Fibroblast of skin of right quadriceps (primary cell): Measurements from ENCODE around the gene RAD51B.
"Not testable (repeated sequence)": the region's sequence is repeated elsewhere in the genome, so short reads cannot be mapped to it uniquely, and the experiment has no call there.

Experiments
- DNase-seq: peaks from one replicate; pipeline ENCODE4 v3.0.0-alpha.2; 2013

Gene RAD51B

DNA sequence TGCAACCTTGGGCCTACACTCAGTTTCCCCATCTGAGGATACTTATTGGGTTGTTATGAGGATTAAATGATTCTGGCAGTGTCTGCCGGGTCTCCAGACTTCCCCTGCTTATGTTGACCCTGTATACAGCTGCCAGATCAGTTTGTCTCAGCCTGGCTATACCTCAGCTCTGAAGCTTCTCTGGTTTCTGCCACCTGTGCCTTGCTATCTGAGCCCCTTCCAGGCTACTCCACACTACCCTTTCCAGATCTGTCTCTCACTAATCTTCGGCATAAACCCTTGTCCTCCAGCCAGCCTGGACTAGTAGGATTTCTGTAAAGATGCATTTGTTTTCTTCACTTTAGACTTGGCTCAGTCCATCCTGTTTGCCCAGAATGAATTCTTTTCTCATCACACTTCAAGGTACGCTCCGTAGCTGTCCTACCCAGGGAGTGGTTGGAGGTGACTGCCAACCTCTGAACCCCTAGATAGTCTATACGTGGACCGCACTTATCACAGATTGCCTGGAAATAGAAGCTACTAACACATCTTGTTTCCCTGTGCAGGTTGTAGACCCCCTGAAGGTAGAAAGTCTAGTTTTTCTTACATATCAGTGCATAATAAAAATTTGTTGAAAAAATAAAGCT, 422.4 kb downstream of the RAD51B start:
- no peak for DNase-seq

DNA sequence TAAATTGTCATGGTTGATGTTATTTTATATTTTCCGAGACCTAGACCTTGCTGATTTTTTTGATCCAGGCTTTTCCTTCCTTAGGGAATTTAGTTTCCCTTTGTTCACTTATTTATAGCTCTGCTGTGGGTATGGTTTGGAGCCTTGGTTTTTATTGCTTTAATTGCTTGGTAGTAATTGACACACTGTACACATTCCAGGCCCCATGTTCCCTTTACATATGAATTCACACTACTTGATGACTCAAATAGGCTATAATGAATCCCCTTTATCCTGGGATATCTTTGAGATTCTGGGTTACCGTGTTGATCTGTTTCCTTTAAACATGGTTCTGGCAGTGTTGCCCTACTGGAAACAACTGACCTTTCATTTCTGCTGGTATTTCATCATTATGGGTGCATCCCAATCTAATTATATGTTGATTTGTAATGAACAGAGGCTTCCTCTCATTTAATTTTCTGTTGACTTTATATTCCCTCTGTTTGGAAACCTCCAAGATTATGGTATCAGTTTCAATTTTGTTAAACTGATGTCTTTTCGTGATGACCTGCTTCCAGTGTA, 424.0 kb downstream of the RAD51B start:
- DNase-seq, result peak; percentile 38

GRCh38 chr14:68244262-68244980, 424.8 kb downstream of the RAD51B start:
- no peak for DNase-seq

GRCh38 chr14:68245146-68246073, 425.8 kb downstream of the RAD51B start:
- peak; percentile 73 for DNase-seq

DNA sequence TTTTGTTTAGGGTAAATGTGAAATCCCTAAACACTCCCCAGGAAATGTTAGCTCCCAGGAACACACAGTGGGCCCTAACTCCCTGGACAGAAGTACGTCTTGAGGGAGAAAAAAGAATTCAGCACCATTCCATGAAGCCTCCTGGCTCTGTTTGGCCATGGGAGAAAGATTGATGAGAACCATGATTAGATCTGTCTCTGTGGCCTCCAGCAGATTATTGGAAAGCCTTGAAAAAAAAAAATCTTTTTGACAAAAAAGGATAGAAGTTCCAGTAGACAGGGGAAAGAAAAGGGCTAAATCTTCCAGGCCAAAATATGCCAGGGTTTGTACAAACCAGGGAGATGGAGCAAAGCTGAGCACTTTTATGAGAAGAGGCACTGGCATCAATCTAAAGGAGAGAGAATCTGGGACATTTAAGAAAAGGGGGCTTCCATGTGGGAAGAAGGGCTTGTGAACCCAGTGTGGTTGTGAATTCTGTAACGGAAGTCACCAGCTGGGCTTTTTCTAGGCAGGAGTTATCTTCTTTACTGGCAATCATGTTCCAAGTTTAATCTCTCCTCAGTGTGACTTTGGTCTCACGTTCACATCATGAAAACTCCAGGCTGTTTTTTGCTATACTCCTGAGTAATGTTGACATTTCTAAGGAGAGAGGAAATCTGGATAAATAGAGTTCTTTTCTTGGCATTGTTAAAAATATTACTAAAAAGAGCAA, 426.7 kb downstream of the RAD51B start:
- no peak for DNase-seq

DNA sequence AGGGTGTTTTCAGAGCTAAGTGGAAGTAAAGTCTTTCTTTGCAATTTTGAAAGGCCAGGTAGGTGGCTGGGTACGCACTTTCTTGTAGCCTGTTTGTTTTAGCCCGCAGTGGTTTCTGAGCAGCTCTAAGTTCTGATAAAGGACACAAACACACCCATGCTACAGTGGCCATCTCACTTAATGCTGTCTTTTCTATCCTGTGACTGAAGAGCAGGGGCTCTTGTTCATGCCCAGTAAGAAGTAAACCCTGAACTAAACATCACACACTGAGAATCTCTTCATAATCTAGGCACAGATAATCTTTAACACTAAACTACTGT, 427.2 kb downstream of the RAD51B start:
- DNase-seq, result no peak

GRCh38 chr14:68247274-68247673, 427.7 kb downstream of the RAD51B start:
- no peak for DNase-seq

DNA sequence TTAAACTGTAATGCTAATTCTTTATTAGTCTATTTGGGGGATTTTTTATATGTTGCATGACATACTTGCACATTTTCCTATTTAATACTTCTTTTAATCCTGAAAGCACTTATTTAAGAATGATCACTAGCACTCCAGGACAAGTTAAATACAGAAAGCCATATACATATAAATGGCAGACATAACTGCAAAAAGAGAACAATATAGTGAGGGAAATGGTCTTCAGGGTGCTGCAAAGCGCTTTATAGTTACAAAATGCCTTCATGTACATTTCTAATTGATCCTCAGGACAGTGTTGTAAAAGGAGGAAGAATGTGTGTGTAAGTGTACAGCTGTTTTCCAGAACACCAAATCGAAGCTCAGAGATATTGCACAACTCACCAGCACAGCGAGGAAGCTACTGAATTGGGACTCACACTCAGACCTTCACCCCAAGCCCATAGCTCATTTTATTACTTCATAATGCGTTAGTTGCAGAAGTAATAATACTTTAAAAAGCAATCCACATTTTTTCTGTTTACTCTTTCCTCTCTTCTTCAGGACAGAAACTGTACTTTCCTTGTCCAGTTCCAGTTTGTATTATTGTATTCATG, 428.2 kb downstream of the RAD51B start:
- DNase-seq, result peak; percentile 47

DNA sequence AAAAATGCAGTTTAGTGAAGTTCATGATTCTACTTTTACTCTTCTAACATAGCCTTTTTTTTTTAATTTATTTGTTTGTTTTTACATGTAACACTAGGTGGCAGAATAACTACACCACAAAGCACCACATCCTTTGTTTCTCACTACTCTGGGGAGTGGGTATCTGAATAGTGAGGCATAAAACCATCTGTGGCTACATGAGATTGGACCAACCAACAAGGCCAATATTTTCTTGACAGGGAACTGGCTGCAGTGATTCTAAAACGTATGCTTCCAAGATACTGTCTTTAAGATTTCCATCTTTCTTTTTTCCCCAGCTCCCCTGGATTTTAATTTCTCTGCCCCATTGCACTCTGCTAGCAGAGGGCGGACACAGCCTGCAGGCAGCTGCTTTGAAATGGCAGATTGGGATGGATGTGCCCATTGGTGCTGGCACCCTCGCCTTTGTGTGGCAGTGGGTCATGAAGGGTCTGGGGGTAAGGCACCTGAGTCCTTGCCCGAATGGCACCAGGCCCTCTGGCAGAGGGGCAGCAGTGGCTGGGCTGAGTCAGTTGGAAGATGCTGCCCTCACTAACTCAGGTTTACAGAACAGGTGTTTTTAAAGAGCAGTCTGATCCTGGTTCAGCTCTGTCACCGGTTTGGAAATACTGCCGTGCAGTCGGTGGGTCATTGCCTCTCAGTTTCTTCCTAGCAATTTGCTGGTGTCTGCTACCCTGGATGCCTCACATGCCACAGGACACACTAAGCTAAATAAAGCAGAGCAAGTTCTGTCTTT, 429.1 kb downstream of the RAD51B start:
- peak; percentile 80 for DNase-seq

DNA sequence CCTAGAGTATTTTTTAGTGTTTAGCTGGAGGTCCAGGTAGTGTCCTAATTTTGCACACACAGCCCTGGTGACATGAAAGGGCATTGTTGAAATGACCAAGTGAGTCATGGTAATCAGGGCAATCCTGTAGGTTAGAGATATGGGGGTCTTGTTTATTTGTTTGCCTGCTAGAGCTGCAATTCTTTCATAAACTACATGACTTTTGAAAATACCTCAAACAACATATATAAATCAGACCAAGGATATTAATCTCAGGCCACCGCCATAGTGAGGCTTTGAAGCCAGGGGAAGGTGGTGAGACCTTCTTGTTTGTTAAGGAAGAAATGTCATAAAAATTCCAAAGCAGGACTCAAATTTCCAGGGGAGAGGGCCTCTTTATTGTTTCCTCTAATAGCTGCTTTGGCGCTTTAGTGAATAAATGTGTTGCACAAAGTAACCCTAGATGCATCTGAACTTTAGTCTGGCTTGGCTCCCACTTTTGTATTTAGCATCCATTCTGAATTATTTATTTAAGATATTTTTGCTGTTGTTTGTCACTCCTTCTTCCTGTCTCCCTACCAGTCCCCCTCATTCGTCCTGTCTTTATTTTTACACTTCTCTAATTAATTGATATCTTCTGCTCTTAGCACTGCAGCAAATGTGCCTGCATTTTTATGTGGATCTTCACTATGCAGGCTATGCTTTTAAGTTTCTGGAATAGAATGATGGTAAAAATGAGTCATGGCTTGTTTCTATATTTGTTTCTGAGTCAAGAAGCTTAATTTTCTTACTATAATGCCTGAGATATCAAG, 430.3 kb downstream of the RAD51B start:
- DNase-seq, result peak; percentile 80

DNA sequence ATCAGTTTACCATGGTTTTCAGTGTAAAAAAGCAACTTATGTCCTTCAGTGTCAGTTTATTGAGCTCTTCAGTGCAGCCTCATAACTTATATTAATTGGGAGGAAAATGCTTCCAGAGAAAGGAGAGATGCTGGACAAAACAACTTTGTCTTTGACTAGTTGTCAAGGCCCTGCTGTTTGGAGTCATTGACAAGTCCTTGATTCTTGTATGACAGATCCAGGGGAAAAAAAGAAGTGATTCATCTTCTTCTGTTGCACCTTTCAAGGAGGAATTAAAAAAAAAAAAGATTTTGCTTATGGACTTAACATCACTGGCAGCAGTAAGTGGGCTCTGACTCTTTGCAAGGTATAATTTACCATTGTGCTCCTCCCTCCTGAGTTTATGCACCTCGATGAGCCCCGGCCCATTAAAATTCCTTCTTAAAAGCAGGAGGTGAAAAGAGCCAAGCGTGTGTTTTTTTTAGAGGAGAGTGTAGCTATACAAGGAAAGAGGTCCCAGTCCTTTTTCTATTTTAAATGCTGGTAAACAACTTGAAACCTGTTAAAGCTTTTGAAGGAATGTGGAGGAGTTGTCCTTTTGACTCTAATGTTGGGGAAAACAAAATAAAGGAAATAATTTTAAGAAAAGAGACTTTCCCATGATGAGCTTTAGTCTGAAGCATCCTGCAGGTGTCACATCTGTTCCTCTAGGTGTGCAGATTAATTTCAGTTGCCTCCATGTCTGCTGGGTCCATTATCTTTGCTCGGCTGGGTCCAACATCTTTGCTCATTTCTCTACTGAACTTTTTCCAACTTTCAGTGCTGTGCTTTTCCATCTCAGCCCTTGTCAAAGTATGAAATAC, 431.6 kb downstream of the RAD51B start:
- DNase-seq, result no peak

DNA sequence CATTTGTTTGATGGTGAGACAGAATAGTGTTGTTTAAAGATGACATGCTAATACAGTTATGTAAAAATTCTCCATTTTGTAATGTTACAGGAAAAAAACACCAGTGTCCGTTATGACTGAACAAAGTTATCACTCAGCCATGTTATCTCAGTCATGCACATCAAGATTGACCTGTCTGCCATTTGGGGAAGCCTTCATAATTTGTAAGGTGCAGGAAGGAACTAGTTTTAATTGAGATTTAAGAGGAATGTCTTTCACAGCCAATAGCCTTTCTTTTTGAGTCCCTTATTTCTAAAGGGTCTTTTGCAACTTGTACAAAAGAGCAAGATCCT, 432.2 kb downstream of the RAD51B start:
- DNase-seq, result no peak

GRCh38 chr14:68253160-68253780, 433.7 kb downstream of the RAD51B start:
- no peak for DNase-seq

DNA sequence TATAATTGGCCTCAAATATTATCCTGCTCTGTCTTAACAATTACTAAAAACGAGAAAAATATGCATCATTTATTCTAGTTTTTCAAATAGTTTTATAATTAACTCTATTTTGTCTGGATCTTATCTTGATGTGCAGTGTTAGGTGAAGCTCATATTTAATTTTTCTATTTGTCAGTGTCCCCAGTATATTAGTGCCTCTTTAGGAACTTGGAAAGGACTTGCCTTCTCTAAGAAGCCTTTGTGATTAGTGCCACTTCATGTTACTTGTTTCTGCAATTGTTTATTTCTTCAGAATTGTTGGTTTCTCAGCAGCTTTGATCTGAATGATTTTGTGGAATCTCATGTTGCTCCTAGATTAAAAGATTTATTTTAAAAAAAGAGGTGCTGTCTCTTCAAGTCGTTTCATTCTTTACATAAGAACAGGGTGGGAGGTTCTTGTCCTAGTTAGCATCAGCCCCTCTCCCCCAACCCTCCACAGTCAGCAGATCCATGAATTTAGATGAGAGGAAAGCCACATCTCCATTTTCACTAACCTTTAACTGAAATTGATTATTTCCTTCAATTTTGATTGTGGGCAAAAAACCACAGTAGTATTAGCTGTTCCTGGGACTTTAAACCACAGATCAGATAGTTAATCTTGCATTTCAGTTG, 434.4 kb downstream of the RAD51B start:
- DNase-seq, result no peak

DNA sequence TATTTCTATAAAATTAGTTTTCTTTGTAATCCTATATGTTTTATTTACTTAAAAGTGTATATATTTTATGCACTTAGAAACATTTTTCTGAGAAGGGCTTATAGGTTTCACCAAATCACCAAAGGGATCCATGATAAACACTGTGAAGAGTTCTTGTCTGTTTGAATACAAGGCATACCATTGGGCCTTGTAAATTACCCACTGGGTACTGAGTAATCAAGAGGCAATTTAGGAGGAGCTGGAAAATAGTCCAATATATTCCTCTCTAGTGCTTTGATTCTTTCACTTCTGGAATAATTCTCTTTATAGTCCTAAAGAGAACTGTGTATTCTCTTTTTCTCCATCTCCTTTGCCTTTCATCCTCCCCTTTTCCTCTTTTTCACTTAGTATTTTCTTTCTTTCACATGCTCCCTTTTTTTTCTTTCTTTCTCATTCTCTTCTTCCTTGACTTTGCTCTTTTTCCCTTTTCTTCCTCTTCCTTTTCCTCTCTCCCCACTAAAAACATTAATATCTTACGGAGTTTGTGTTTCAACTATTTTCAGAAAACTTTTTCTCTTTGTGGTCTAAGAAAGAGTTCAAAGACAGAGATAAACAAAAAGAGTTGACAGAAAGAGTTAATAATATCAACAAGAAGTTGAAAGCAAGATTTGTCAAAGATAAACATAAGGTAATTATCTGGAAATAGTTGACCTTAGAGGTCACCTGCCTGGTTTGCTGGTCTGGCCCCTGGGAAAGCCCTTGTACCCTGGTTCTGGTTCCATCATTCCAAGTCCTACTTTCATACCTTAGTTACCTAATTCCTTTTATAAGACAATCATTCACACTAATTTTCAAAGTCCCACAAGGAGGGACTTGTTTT, 435.3 kb downstream of the RAD51B start:
- no peak for DNase-seq

DNA sequence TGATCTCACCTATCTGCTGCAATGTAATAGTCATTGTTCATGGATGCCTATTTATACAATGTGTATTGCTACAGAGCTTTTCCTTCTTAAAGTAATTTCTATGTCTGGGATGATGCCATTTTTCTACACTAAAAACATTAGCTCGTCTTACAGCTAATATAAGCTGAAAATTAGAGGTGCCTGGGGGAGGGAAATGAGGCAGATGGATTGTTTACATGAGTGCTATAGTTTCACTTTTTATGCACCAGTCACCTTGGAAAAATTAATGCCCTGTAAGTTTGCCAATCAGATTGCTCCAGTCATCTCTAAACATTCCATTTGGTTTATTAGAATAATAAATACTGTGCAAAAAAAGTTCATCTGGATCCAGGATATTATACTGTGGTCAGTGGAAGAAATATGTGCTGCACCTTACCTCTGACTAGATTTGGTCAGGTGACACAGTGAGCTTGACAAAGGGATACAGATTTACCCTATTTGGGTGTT, 436.2 kb downstream of the RAD51B start:
- DNase-seq, result peak; percentile 84

GRCh38 chr14:68257969-68258368, 438.4 kb downstream of the RAD51B start:
- DNase-seq, result no peak

GRCh38 chr14:68258995-68259394, 439.4 kb downstream of the RAD51B start:
- not testable (repeated sequence) for DNase-seq
